SK-N-MC (cell line): Measurements from ENCODE around the gene NRXN3.

Source experiments
- EZH2 ChIP-seq: fragments of 200-600 bp; sonication (generic); IDR thresholded peaks from one replicate; pipeline ENCODE4 v1.6.1; 2017; ENCODE audit warnings: antibody characterized with exemption
- FOXP2 ChIP-seq: optimal IDR thresholded peaks from 2 replicates; pipeline ENCODE3; 2011; ENCODE audit warnings: mild to moderate bottlenecking, moderate library complexity; ENCODE audit not compliant: insufficient read depth; ENCODE audit errors: extremely low read length, control extremely low read depth
- POLR2AphosphoS5 ChIP-seq: IDR thresholded peaks from 2 replicates; pipeline ENCODE4 v1.6.1; 2012; ENCODE audit warnings: mild to moderate bottlenecking, low read depth, low read length, borderline replicate concordance

DNA sequence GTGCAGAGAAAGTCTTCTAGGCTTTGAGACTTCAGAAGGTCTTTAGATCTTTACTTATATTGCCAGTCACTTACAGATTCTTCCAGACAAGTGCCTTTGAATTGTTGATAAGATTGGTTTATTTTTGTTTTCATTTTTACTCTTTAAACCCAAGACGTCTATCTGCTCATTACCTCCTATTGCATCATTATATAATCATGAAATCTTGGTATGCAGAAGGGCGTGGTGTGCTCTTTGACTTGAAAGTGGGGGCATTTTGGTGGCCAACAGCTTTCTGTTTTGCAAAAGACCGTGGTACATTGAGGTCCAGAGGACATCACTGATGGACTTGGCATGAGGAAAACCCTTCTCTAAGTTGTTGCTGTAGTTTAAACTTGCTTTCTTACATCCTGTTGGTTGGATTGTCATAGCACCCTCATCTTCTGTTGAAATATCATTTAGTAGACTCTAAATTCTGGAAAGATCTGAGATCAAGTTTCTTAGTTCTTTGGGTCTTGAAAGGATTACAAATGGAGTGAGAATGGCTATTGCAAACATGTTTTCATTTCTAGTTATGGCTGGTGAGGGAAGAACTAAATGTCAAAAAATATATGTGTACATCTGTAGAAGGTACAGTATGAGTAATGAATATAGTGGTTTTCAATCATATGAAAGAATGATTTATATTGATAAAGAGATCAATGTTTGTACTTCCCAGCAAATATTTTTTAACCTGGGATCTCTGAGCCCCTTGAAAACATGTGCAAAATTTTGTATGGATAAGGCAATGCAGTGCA is 441.8 kb downstream of the NRXN3 start:
- no peak for TF ChIP-seq EZH2
- no peak for TF ChIP-seq POLR2AphosphoS5
- TF ChIP-seq FOXP2 = no peak
